HepG2 (cell line): ENCODE measurements around the gene RESP18. TPM values are rescaled to one million over a fixed set of nuclear protein-coding genes. Genes with fewer than 3 reads are reported as not detected.
"Not testable (repeated sequence)": the region's sequence is repeated elsewhere in the genome, so short reads cannot be mapped to it uniquely, and the experiment has no call there.

Experiments used
- ATAC-seq: fragments of 200-7000 bp; cut with Tn5 transposase; 3 replicates; pipeline ENCODE4 v1.9.1; 2020; ENCODE audit warnings: mild to moderate bottlenecking, moderate library complexity
- BruUV-seq: library from RNA; stranded (reverse); fragments of 400-500 nt; replicated peaks from 2 replicates; lab custom pipeline; 2021; lab: Mats Ljungman, UMichigan
- CTCF ChIA-PET: fragments of 300-600 bp; formaldehyde crosslinking; extraction: SDS; loops from one replicate; lab custom pipeline; 2021; ENCODE audit warnings: low total read pairs, inconsistent platforms, low intra/inter-chr PET ratio; lab: Yijun Ruan, JAX
- POLR2A ChIA-PET: fragments of 350-600 bp; sonication (Branson Sonifier 250); formaldehyde crosslinking; loops from one replicate; lab custom pipeline; 2020; ENCODE audit warnings: antibody characterized with exemption, inconsistent platforms; lab: Yijun Ruan, JAX
- DNase-seq: peaks from one replicate; pipeline ENCODE4 v3.0.0-alpha.2; 2015; ENCODE audit warnings: low spot score
- FAIRE-seq: peaks from 3 replicates; lab custom pipeline; 2011; peaks lifted over from hg19 to GRCh38; lab: Jason Lieb, UNC
- H2AFZ ChIP-seq: one replicate; pipeline ENCODE4 v1.6.1; 2011; ENCODE audit warnings: low read length, inconsistent platforms
- H3K27ac ChIP-seq: fragments of 300-600 bp; 3 replicates; pipeline ENCODE4 v1.8.0; 2011; ENCODE audit warnings: mixed run types, mild to moderate bottlenecking, mixed read lengths, low read length, inconsistent platforms; ENCODE audit not compliant: insufficient read depth; ENCODE audit errors: extremely low read length
- H3K27me3 ChIP-seq, 2 experiments: fragments of 200-600 bp in 1 of 2; 2 replicates in 1 of 2; 3 replicates in 1 of 2; pipeline versions ENCODE4 v1.6.0 to v1.8.0; 2011; ENCODE audit warnings: low read length in 2 of 2, mild to moderate bottlenecking in 2 of 2, moderate library complexity in 2 of 2, inconsistent platforms in 1 of 2; ENCODE audit not compliant: insufficient read depth in 2 of 2, control insufficient read depth in 1 of 2
- H3K36me3 ChIP-seq, 2 experiments: fragments of 200-600 bp in 1 of 2; replicated peaks in 1 of 2; 2 replicates in 1 of 2; 3 replicates in 1 of 2; pipeline versions ENCODE4 v1.5.1 to v1.8.0; 2011; ENCODE audit warnings: low read length in 2 of 2, inconsistent platforms in 1 of 2; ENCODE audit not compliant: insufficient read depth in 2 of 2, control insufficient read depth in 1 of 2
- H3K4me1 ChIP-seq: 2 replicates; pipeline ENCODE4 v1.5.1; 2012; ENCODE audit warnings: low read length, inconsistent platforms; ENCODE audit not compliant: insufficient read depth
- H3K4me2 ChIP-seq: 2 replicates; pipeline ENCODE4 v1.6.0; 2011; ENCODE audit warnings: low read depth, low read length, inconsistent platforms
- H3K4me3 ChIP-seq, 3 experiments: fragments of 200-600 bp in 1 of 3; sonication (generic), shearing (Covaris generic) in 1 of 3; replicated peaks in 1 of 3; 2 replicates each; pipeline ENCODE4 v1.5.1; 2011 to 2016; ENCODE audit warnings: low read length in 3 of 3, inconsistent platforms in 2 of 3, low read depth in 2 of 3, mild to moderate bottlenecking in 2 of 3, control low read depth in 1 of 3, mixed read lengths in 1 of 3; ENCODE audit not compliant: insufficient read depth in 1 of 3
- H3K79me2 ChIP-seq: one replicate; pipeline ENCODE4 v1.6.1; 2011; ENCODE audit warnings: low read length, inconsistent platforms; ENCODE audit not compliant: insufficient read depth
- H3K9ac ChIP-seq: 2 replicates; pipeline ENCODE4 v1.6.0; 2011; ENCODE audit warnings: mild to moderate bottlenecking, low read depth, low read length, inconsistent platforms; ENCODE audit not compliant: insufficient read depth
- H3K9me3 ChIP-seq: 2 replicates; pipeline ENCODE4 v1.5.1; 2012; ENCODE audit warnings: mild to moderate bottlenecking, low read length
- H4K20me1 ChIP-seq: 2 replicates; pipeline ENCODE4 v1.6.0; 2011; ENCODE audit warnings: inconsistent platforms, mild to moderate bottlenecking, low read length, moderate library complexity; ENCODE audit not compliant: insufficient read depth
- CENPT ChIP-seq: sonication (generic); formaldehyde crosslinking; IDR thresholded peaks from 2 replicates; pipeline ENCODE4 v1.8.0; 2022; ENCODE audit warnings: low read depth, mild to moderate bottlenecking, moderate library complexity, missing genetic modification reagents
- FOSL1 ChIP-seq: sonication (generic); formaldehyde crosslinking; IDR thresholded peaks from 2 replicates; pipeline ENCODE4 v1.9.0; 2021; ENCODE audit warnings: missing genetic modification reagents, borderline replicate concordance
- FOXO4 ChIP-seq: sonication (generic); formaldehyde crosslinking; conservative IDR thresholded peaks from 2 replicates; pipeline ENCODE4 v1.8.1; 2023; ENCODE audit warnings: missing genetic modification reagents
- MAFF ChIP-seq: IDR thresholded peaks from 2 replicates; pipeline ENCODE4 v1.6.1; 2011; ENCODE audit warnings: low read depth, low read length, improper control_type of control experiment
- NFE2 ChIP-seq: sonication (generic); formaldehyde crosslinking; IDR thresholded peaks from 2 replicates; pipeline ENCODE4 v1.4.0; 2020; ENCODE audit warnings: missing genetic modification reagents
- RXRA ChIP-seq: sonication (generic); formaldehyde crosslinking; IDR thresholded peaks from 2 replicates; pipeline ENCODE4 v1.5.1; 2020; ENCODE audit warnings: missing genetic modification reagents
- ZNF629 ChIP-seq: sonication (generic); formaldehyde crosslinking; conservative IDR thresholded peaks from 2 replicates; pipeline ENCODE4 v1.5.0; 2020; ENCODE audit warnings: missing genetic modification reagents
- WGBS: methylation state at CpG from one replicate; pipeline ENCODE4 v1.1.6; 2017; ENCODE audit warnings: low lambda C conversion rate; 5-methylcytosine and 5-hydroxymethylcytosine counted together
- in situ Hi-C: cut with HindIII; loops from 2 replicates; pipeline ENCODE4 v1.10.0; 2017; ENCODE audit warnings: low pct_unique_long_range_greater_than_20kb; ENCODE audit not compliant: extremely low pct_ligation_motif_present
- intact Hi-C: fragments of 100-400 bp; cut with micrococcal nuclease; formaldehyde crosslinking; loops from one replicate; pipeline ENCODE4 v1.10.0; 2022; ENCODE audit not compliant: unreplicated experiment
- polyA plus RNA-seq, 8 experiments: library from polyadenylated mRNA; depleted of rRNA in 3 of 8; stranded (reverse) in 7 of 8; unstranded in 1 of 8; fragments of >200 nt; fragmentation: Illumina TruSeq in 4 of 8; extraction: Trizol in 4 of 8; gene quantifications; 2 replicates each; pipeline versions ENCODE4 v1.2.1 to v1.2.3, GENCODE V29; 2011 to 2016; ENCODE audit warnings: low read depth in 4 of 8, missing spikeins in 1 of 8, mixed read lengths in 1 of 8; ENCODE audit not compliant: insufficient read depth in 1 of 8
- total RNA-seq, 5 experiments: library from RNA; depleted of rRNA; stranded (reverse); fragments of >200 nt; fragmentation: Illumina TruSeq; extraction: Trizol; gene quantifications; 2 replicates each; pipeline ENCODE4 v1.2.3, GENCODE V29; 2016; ENCODE audit warnings: low read depth in 1 of 5
- TF ChIP-seq, protein P1 (sequence below): IDR thresholded peaks from 2 replicates; pipeline ENCODE4 v1.6.1; 2016; ENCODE audit warnings: mild to moderate bottlenecking
- TF ChIP-seq, protein P2 (sequence below): sonication (generic); formaldehyde crosslinking; conservative IDR thresholded peaks from 2 replicates; pipeline ENCODE4 v1.4.0; 2020; ENCODE audit warnings: missing genetic modification reagents
- TF ChIP-seq, protein P3 (sequence below): sonication (generic); formaldehyde crosslinking; IDR thresholded peaks from 2 replicates; pipeline ENCODE4 v1.4.0; 2020; ENCODE audit warnings: mild to moderate bottlenecking, missing genetic modification reagents

RESP18 gene
- total and polyA plus RNA-seq, 2 of the 13 experiments (the other 11 are each of a cell fraction or from before 2014, with no cell fraction given): not detected

- no peak for TF ChIP-seq ZNF629 (CRISPR knock-in tag)
Measured at GRCh38 chr2:219314804-219315468, 17.6 kb downstream of the RESP18 start (continued).

DNA sequence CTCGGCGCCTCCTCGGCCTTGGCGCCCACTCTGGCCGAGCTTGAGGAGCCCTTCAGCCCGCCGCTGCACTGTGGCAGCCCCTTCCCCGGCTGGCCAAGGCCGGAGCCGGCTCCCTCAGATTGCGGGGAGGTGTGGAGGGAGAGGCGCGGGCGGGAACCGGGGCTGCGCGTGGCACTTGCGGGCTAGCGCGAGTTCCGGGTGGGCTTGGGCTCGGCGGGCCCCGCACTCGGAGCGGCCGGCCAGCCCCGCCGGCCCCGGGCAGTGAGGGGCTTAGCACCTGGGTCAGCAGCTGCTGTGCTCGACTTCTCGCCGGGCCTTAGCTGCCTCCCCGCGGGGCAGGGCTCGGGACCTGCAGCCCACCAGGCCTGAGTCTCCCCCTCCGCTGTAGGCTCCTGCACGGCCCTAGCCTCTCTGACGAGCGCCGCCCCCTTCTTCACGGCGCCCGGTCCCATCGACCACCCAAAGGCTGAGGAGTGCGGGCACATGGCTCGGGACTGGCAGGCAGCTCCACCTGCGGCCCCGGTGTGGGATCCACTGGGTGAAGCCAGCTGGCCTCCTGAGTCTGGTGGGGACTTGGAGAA lies 19.8 kb downstream of the RESP18 start:
- FAIRE-seq, H3K4me1 ChIP-seq, H3K36me3 ChIP-seq, POLR2A ChIA-PET, ATAC-seq, H3K4me3 ChIP-seq, BruUV-seq, H3K9ac ChIP-seq, in situ Hi-C loops, H4K20me1 ChIP-seq, H3K4me2 ChIP-seq, H3K27ac ChIP-seq, intact Hi-C loops, CTCF ChIA-PET, H3K9me3 ChIP-seq, H3K79me2 ChIP-seq, DNase-seq, H2AFZ ChIP-seq: not testable (repeated sequence)
- 79% methylated on average over 24 of the region's 49 CpGs for WGBS
- peaks cover 1 to 25% of the 10 kb centered on the region in 2 experiments; a peak in 3 of 5 replicates for H3K27me3 ChIP-seq

DNA sequence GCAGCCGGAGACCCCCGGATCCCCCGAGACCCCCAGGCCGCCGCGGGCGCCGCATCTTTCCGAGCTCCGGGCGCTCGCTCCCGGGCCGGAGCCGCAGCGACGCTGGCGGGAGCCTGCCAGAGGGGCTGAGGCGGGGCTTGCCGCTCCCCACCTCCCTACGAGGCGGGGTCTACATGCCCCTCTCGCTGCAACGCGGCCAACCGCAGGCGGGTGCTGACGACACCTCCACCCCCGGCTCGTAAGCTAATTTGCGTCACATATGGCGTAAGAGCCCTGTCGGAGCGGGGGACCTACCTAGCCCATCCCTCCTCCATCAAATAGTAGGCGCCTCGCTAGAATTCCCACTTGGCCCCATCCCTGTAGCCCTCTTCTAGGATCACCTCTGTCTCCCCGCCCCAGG lies 23.3 kb downstream of the RESP18 start, which contains the start of gene PTPRN:
Gene PTPRN (minus strand): TSS at position 124 of the 400 bp plus-strand sequence. CDS start 69 bp downstream, at position 55.
- Histone ChIP-seq H3K27me3 (peaks cover 1 to 26% of the 10 kb centered on the region in 2 experiments; a peak in 3 of 5 replicates), H3K4me1 (no peaks in the 10 kb centered on the region), H3K79me2 (no peaks in the 10 kb centered on the region), H4K20me1 (peaks cover 7% of the 10 kb centered on the region), H3K9me3 (no peaks in the 10 kb centered on the region), H3K36me3 (no peaks in the 10 kb centered on the region), H3K9ac (no peak within 1 kb of the TSS), H3K4me3 (no peak within 1 kb of the TSS), H3K4me2 (no peak within 1 kb of the TSS), H2AFZ (no peak within 1 kb of the TSS), H3K27ac (no peak within 1 kb of the TSS)
- ChIA-PET POLR2A (no interaction called here), CTCF (no interaction called here)
- FAIRE-seq: no peak
- intact Hi-C loops: loop anchor here (2.0 kb wide), 1 partner anchor 14 kb away; no protein-coding TSS in a partner anchor
- 41% methylated on average over 37 of the region's 37 CpGs for WGBS
- in situ Hi-C loops: loop anchor here (5.0 kb wide), 1 partner anchor 267 kb away; the partner anchor contains the start of gene CFAP65
- no TSS peak for BruUV-seq
- DNase-seq: no peak
- ATAC-seq: no peak
- no peak for TF ChIP-seq NFE2 (CRISPR knock-in tag)
- TF ChIP-seq RXRA: no peak
- no peak for TF ChIP-seq CENPT (CRISPR knock-in tag)
- TF ChIP-seq, protein P1, sequence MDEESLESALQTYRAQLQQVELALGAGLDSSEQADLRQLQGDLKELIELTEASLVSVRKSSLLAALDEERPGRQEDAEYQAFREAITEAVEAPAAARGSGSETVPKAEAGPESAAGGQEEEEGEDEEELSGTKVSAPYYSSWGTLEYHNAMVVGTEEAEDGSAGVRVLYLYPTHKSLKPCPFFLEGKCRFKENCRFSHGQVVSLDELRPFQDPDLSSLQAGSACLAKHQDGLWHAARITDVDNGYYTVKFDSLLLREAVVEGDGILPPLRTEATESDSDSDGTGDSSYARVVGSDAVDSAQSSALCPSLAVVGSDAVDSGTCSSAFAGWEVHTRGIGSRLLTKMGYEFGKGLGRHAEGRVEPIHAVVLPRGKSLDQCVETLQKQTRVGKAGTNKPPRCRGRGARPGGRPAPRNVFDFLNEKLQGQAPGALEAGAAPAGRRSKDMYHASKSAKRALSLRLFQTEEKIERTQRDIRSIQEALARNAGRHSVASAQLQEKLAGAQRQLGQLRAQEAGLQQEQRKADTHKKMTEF (CRISPR knock-in tag): no peak
- TF ChIP-seq FOSL1: no peak
- TF ChIP-seq, protein P2, sequence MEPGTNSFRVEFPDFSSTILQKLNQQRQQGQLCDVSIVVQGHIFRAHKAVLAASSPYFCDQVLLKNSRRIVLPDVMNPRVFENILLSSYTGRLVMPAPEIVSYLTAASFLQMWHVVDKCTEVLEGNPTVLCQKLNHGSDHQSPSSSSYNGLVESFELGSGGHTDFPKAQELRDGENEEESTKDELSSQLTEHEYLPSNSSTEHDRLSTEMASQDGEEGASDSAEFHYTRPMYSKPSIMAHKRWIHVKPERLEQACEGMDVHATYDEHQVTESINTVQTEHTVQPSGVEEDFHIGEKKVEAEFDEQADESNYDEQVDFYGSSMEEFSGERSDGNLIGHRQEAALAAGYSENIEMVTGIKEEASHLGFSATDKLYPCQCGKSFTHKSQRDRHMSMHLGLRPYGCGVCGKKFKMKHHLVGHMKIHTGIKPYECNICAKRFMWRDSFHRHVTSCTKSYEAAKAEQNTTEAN: no peak
- TF ChIP-seq, protein P3, sequence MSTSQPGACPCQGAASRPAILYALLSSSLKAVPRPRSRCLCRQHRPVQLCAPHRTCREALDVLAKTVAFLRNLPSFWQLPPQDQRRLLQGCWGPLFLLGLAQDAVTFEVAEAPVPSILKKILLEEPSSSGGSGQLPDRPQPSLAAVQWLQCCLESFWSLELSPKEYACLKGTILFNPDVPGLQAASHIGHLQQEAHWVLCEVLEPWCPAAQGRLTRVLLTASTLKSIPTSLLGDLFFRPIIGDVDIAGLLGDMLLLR: no peak
- no peak for TF ChIP-seq FOXO4 (CRISPR knock-in tag)
- no peak for TF ChIP-seq MAFF
